HG02678 (cell line): Measurements from ENCODE around the gene GRM4.

ENCODE experiments used
- ATAC-seq: cut with Tn5 transposase; IDR thresholded peaks from one replicate; pipeline ENCODE4 v1.9.1; 2021; ENCODE audit warnings: mild to moderate bottlenecking, moderate library complexity; ENCODE audit not compliant: unreplicated experiment

The GRM4 gene

DNA sequence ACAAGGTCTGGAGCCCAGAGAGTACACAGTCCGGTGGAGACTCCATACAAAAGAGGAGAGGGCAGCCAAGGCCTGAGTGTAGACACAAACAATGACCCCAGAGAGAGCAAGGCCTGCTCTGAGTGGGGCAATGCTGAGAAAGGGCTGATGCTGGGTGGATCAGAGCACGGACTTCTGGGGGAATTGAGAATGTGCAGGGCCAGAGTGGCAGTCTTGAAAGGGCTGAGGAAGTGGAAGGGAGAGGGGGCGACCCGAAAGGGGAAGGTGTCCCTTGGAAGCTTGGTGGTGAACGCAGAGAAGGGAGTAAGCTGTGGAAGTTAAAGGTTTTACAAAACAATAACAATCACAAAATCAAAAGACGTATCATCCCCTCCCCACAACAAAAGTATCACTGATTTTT, 12.0 kb upstream of the GRM4 start:
- ATAC-seq, result no peak

DNA sequence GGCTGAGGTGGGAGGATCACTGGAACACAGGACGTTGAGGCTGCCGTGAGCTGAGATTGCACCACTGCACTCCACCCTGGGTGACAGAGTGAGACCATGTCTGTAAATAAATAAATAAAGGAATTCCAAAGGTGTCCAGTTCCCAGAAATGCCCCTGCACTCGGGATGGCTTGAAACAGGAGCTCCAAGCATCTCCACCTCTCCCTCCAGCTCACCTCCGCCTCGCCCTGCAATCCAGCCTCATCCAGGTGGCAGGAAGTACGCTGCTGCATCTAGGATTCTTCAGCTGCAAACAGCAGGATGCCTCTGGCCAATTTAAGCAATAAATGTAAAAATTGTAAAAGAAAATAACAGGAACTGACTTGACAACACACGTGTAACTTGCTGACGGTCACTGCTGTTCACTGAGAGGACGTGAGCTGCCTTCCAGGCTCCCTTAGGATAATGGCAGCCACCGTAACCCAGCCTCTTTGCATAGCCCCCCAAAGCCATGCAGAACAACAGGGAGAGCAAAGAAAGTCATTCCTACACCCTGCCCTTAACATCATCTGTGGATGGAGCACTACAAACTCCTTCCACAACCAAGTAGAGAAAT, 11.4 kb upstream of the GRM4 start:
- no peak for ATAC-seq

DNA sequence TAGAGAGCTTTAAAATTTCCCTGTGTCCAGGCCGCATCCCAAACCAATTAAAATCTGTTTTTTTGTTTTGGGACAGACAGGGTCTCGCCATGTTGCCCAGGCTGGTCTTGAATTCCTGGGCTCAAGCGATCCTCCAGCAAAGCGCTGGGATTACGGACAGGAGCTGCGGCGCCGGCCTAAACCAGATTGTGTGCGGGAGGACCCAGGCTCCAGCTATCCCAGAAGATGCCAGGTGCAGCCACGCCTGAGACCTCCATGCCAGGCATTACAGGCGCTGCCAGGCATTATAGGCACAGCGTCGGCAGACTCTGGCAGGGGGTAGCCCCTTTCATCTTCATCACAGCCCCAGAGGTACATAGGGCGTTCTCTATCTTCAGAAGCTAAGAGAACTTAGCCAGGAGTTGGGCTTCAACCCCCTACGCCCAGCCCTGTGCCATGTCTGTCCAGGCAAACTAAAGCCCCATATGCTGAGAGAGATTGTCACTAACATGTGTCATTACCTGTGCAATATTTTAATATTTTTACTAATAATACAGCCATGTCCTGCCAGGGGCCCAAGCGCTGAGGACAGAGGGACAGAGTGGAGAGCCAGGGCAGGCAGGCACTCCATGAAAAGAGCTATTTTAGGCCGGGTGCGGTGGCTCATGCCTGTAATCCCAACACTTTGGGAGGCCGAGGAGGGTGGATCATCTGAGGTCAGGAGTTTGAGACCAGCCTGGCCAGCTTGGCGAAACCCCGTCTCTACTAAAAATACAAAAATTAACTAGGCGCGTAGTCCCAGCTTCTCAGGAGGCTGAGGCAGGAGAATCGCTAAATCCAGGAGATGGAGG, 9.8 kb upstream of the GRM4 start:
- ATAC-seq, result no peak

DNA sequence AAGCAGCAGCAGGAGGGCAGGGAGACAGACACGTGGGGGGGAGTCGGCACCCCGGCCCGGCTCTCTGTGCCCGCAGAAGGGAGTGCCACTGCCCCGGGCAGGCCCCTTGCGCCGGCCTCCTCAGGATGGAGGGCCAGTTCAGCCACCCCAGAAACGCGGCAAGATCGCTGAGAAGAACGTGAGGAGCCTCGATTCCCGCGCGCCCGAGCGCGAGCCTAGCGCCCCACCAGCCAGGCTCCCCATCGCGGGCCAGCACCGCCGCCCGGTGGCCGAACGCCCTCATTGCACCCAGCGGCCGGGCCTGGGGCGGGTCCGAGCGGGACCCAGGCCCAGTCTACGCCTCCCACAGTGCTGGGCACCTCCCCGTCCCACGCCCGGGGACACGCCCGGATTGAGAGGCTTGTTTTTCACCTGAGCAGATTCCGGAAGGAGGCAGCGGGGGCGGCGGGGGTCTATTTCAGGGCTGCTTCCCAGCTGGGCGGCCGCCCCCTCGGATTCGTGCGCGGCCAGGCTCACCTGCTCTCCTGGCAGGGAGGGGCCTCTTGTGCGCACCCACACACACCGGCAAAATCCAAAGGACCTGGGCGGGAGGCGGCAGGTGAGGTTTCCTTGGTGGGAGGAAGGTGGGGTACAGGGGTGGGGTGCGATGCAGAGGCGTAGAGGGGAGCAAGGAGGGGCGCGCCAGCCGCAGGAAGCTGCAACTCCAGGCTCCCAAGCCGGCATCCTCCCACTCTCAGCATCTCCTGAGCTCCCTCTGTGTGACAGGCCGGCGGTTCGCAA, 9.0 kb upstream of the GRM4 start:
- ATAC-seq, result no peak

DNA sequence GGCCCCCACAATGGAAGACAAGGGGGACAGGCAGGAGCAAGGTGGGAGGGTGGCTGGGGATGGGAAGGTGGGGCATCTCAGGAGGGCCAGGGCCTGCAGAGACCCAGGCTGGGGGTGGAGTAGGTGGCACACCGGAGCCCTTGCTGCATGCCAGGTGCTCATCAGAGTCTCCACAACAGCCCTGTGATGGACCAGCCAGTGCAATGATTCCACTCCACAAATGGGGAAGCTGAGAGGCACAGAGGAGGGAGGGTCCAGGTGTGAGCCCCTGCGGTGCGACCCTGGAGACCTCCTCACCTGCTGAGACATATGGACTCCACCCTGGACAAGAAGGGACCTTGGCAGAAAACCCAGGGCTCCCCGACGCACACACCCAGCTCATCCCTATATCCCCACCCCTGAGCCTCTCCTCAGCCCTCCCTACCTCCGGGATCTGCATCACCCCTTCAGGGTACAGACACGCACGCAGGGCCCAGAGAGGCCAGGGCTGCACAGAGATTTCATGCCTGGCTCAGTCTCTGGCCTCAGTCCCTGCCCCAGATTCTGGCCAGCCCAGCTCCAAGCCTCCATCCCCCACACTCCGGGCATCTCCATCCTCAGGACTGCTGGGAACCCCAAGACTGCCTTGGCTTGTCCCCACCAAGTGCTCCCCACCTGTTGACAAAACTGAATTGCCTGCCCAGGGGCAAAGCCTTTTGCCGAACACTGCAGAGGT, 7.1 kb upstream of the GRM4 start:
- no peak for ATAC-seq

DNA sequence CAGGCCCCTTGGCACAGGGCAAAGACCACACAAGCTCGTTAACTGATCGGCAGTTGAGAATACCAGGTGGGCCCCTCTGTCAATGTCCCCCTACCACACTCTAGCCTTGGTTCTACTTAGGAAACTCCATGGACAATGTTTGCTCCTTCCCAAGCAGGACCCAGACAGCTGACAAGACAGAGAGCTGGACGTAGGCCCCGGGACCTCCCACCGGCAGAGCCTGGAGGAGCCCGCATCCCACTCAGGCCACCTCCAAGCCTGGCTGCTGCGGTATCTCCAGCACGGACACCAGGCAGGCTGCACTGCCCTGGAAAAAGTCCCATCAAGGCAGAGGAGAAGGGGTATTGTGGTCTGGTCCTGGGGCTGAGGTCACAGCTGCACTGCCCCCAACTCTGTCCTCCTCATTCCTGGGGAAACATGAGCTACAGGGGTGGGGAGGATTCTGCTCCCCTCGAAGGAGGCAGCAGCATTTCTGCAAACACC, 6.2 kb upstream of the GRM4 start:
- ATAC-seq, result no peak

DNA sequence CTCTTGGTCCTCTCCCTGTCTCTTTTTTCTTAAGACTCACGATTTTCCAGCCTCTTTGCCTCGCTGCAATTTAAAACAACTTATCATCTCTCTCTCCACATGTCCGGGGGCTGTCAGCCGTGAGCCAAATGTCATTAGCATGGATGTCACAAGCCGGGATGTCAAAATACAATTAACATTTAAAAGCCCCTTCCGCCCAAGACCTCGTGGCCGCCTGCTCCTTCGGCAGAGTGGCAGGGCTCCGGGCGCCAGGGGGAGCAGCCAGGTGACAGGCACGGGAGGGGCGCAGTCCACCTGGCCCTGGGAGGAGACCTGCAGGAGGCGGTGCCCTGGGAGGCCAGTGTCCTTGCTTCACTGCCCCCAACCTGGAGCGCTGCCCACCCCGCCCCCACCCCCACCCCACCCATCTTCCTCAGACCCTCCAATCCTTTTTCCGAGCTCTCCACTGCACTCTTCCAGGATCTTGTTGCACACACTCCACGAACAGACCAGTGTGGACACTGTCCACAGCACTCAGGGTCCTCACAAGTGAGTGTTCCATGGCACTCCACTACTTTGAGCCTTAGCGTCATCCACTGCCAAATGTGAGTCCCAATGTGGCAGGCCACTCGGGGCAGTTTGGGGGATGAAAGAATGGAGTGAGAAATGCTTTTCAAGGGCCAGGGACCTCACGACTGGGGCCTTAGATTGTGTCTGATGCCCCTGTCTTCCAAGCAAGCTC, 5.6 kb upstream of the GRM4 start:
- no peak for ATAC-seq

DNA sequence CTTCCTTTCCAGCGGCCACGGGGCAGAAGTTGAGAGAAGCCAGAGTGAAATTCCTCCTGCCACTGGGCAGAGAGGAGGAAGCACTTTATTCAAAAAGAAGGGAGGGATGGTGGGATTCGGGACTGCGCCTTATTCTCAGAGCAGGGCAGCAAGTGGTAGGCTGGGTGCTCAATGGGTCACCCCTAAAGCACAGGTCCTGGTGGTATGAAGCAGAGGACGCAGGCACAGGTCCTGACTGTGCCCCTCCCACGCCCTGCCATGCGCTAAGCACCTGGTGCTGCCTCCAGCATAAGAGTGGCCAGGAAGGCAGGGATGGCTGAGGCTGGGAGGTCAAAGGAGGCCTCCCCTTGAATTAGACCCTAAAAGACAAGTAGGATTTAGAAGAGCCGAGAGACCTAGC, 4.9 kb upstream of the GRM4 start:
- ATAC-seq, result no peak

DNA sequence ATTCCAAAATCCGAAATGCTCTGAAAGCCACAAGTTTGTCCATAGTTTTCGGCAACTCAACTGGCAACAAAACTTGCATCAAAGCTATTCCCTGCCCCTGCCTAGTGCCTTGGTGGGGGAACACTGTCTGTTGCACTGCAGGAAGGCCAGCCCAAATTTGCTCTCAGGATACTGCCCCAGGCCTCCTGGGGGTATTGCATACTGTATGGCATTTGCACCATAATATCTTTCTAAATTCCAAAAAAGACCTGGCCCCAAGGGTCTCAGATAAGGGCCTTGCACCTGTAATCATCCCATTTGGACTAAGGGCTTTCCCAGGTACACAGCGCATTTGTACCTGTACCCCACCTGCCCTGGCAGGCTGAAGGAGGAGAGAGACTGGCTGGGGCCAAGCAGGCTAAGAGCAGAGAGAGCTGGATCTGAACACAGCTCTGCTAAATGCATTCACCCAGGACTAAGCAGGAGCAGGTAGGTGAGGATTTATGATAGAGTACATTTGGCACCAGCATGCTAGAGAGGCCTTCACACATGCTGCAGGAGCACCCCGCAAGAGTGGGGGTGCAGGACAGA, 4.0 kb upstream of the GRM4 start:
- no peak for ATAC-seq

DNA sequence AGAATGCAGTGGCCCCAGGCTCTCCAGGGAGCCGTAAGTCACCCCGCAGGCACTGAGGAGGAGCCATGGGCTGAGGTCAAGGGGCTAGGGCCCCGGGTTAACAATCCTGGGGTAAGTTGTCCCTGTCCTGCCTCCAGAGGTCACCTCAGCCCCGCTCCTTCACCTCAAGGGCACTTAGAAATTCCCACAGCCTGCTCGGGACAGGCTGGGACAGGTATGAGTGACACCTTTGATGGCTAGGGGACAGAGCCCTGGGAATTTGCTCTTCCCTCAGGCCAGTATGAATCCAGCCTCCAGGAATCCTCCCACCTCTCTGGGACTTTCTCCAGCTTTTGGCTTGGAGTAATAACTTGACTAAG, 3.5 kb upstream of the GRM4 start:
- ATAC-seq, result no peak

DNA sequence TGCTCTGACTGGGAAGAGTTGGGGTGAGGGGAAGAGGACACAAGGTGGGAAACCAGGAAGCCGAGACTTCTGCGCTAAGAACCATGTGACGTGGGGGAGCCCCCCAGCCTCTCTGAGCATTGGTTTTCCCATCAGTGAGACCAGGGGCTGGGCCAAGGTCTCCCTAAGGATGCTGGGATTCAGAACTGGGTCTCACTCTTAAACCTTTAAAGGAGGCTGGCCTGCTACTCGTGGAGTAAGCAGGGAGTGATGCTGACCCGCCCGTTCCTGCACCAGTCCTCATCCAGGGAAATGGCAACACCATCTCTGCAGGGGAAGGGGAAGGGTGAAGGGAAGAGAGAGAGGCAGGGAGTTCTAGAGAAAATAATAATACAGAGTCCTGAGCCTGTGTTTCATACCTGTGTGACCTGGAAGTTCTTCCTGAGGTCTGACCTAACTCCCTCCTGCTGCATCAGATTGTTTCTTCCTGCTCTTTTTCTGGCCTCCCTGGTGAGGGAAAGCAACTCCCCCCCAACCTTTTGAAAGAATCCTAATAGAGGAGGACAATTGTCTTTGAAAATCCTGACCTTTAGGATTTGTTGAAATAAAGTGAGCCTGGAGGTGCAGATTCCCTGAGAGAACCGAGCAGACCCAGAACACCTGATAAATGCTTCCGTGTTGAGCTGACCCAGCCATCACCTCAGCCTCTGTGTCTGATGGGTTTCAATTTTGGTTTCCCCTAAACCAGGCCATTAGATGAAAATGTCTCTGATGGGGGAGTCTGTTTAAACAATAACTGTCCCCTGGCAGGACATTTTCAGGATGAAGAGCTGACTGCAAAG, 3.0 kb upstream of the GRM4 start:
- no peak for ATAC-seq

DNA sequence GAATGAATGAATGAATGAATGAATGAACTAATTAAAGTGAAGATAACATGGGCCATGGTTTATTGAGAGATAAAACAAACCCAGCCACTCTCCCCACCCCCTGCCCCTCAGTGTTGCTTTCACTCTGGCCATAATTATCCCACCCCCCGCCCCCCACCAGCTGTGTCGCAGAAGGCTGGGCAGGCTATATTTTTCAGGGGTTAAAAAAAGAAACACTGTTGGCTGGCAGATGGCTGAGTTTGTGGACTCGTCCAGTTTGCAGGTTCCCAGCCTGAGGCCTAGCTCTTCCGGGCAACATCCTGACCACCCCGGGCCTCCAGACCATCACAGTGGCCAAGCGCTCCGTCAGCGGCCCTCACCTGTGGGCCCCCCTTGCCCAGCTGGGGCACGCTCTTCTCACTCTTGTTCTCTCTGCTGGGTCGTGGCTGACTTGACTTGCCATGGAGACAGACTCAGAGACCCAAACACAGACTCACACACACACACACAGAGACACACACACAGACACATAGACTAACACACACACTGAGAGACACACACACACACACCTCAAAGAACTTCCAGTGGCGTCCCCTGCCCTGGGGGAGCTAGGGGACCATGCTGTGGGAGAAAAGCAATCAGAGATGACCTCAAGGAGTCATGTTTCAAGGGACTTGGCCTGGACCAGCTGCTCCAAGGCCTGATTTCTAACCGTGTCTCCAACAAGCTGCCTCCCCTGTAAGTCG, 2.2 kb upstream of the GRM4 start:
- ATAC-seq, result no peak

DNA sequence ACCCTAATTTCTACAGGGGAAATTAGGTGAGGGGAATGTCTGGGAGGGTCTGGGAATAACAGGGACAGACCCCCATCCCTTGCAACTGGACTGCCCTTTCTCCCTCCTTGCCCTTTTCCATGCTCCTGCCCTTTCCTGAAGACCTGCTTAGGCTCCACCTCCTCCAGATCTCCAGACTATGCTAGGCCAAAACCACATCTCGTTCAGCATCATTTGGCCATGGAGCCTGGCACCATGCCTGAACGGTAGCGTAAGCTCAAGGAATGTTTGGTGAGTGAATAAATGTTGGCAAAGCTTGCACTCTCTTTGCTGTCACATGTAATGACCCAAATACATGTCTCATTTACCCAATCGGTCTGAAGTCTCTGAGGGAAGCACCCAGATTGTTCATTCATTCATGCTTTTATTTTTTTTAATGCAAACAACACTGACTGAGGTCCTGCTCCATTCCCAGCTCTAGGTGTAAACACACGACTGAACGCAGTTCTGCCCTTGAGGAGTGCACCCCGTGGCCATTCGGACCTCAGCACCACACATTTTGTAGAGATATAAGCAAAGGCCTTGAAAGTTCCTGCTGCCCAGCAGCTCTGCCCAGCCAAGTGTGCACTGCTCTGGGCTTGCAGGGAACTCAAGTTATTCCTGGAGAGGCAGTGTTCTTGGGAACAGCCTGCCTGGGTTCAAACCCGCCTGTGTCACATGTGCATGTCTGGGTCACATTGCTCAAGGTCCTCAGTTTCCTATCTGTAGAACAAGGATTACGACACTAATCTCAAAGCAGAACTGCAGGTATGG, 1.1 kb upstream of the GRM4 start:
- ATAC-seq, result no peak

DNA sequence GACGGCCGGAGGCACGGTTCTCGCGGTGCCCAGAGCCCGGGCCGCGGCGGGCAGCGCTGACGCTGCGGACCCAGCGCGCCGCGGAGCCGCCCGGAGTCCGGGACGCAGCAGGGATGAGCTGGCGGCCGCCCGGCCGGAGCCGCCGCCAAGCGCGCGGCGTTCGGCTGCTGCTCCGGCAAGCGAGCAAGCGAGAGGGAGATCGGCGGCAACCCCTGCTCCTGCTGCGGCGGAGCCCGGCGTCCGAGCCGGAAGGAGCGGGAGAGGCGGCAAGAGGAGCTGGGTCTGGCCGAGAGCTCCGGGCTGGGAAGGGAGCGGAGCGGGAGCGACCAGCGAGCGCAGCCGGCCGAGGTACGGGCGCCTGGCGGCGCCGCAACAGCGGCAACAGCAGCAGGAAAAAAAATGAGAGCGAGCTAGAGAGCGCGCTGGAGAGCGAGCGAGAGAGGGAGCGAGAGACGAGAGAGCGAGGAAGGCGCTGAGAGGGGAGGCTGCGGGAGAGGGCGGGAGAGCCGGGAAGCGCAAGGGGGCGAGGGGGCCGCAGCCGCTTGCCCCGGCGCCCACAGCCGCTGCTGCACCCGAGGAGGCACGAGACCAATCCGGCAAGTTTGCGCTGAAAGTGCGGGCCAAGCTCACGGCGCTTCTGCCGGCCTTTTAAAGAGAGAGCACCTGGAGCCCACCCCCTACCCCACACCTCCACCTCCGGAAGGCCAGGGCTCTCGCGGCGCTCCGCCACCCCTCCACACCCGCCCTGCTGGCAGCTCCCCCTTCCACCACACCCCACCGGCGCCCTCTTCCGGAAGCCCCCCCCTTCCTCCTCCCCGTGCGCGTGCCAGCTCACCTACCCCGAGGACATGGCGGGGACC, 496 bp downstream of the GRM4 start:
- ATAC-seq, result no peak

DNA sequence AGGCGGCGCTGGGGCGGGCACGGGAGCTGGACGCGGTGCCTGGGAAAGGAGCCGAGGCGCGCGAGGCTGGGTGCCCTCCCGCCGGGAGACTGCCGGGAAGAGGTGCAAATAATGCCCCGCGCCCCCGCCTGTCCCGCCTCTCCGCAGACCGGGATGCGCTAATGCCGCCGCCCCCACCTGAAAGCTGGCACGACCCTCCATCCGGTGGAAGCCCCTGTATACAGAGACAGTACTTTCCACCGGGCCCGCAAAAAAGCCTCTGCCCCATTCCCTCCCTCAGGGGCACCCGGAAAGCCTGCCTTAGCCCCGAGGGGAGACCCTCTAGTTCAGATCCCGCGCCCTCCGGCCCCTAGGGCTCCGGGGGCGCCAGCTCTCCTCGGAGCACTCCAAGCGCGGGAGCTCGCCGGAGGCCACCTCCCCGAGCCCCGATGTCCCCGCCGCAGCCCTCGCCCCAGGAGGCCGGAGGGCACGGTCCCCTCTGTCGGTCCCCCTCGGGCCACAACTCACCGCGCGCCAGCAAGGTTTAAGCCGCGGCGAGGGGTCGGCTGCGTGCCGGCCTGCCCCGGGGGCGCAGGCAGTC, 1.2 kb downstream of the GRM4 start:
- no peak for ATAC-seq

DNA sequence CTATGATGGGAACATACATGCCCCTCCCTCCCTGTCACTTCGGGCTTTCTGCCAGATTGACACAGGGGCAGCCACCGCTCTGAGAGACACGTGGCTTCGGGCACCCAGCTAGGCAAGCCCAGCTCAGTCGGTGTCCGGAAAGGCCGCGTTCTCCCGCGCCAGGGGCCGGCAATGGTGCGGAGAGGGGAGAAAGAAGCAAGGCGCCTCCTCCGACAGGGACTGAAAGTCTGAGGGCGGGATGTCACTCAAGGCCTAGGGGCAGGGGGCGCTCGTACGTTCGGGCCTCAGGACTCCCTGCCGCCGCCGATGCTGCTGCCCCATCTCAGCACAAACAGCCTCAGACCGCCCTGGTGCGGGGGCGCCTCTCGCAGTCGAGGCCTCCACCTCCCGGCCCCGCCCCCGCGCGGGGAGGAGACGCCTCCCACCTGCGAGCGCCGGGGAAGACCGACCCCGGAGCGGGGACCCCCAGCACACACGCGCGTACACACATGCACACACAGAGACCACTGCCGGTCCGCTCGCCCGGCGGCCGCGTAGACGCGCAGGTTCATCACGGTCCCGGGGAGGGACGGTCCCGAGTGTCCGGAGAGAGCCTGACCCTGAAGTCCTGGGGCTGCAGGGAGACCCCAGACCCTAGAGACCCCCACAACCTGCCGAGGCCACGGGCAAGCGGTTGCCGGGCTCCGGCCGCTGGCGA, 1.9 kb downstream of the GRM4 start:
- ATAC-seq, result no peak
